ENCODE data around the gene ADAMTS15.
"Not testable (repeated sequence)": the region's sequence is repeated elsewhere in the genome, so short reads cannot be mapped to it uniquely, and the experiment has no call there.

The ADAMTS15 gene

DNA sequence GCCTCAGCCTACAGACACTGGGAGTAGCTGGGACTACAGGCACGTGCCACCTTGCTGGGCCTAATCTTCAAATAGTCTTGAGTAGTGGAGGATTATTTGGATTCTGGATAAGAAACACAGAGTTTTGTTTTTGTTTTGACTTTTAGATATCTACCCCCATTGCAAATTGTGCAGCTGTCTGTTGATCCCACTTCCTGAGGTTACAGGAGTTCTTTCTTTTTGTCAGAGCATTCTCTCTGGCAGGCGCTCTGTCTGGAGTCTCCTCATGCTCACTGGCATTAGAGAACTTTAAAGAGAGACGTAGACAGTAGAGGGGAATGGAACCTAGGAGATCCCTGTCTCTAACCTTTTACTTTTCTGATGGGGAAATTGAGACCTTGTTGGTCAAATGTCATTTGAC is 12.3 kb upstream of the ADAMTS15 start:
- no peak for DNase-seq (ENCODE audit: low spot score)

DNA sequence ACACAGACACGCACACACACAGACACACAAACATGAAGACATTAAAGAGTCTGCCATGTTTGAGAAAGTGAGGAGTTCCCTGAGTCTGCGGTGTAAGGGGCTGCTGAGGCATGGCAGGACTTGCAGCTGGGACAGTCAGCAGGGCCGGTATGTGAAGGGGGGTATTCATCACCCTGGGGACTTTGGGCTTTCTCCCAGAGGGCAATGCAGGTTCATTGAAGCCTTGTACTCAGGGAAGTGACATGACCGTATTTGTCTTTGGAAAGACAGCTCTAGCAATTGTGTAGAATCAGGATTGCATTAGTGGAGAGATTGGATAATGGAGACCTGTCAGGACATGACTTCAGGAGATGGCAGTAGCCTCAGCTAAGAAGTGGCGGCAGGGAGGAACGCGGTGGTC is 10.6 kb upstream of the ADAMTS15 start:
- DNase-seq (ENCODE audit: low spot score), result no peak

DNA sequence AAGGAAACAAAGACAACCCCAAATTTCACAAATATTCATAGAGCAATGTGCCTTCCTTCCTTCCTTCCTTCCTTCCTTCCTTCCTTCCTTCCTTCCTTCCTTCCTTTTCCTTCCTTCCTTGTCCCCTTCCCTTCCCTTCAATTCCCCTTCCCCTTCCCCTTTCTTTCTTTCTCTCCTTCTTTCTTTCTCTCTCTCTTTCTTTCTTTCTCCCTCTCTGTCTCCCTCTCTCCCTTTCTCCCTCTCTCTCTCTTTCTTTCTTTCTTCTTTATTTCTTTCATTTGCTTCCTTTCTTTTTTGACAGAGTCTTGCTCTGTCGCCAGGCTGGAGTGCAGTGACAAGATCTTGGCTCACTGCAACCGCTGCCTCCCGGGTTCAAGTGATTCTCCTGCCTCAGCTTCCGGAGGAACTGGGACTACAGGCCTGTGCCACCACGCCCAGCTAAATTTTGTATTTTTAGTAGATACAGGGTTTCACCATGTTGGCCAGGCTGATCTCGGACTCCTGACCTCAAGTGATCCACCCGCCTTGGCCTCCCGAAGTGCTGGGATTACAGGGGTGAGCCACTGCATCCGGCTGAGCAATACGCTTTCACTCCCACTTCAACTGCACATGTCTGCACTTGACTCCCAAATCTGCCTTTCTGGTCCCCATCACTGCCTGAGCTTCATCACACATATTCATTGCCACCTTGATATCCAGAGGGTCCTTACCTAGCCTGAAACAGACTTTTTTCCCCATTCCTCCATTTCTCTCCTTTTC is 9.9 kb upstream of the ADAMTS15 start:
- DNase-seq (ENCODE audit: low spot score), result not testable (repeated sequence)

DNA sequence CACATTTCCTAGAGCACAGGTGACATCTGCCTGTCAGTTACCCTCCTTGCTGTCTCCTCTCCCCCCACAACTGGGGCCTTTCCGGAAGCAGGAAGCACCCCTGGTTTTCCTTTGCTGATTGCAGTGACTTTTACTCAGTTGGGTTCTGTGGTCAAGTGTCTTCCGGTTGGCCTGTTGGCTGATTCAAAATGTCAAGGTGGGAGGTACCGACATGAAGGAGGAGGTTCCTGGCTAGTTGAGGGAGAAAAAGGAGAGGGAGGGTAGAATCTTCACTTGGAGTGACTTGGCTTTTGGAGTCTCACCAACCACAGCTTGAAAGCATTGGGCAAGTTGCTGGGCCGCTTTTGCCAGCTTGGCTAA is 9.3 kb upstream of the ADAMTS15 start:
- DNase-seq (ENCODE audit: low spot score), result no peak

GRCh38 chr11:130439876-130440275 is 8.6 kb upstream of the ADAMTS15 start:
- no peak for DNase-seq (ENCODE audit: low spot score)

DNA sequence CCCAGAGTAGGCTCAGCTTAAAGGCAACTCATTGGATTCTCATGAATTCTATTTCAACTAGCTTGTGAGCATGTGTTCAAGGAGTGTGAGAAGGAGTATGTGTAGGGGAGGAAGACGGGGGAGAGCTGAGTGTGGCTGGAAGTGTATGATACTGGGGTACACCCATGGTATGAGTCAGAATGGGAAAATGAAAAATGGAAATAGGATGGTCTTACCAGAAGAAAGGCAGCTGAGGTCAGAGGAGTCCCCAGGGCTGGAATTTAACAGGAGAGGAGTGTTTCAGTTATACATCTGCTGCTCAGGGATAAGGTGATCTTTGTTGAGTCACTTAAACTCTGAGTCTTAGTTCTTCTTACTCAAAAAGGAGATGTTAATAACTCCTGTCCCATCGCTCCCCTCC is 6.7 kb upstream of the ADAMTS15 start:
- no peak for DNase-seq (ENCODE audit: low spot score)

GRCh38 chr11:130442737-130443136 is 5.7 kb upstream of the ADAMTS15 start:
- no peak for DNase-seq (ENCODE audit: low spot score)

- DNase-seq (ENCODE audit: low spot score), result no peak
These were observed 2.7 kb upstream of the ADAMTS15 start for GRCh38 chr11:130445788-130446187.

DNA sequence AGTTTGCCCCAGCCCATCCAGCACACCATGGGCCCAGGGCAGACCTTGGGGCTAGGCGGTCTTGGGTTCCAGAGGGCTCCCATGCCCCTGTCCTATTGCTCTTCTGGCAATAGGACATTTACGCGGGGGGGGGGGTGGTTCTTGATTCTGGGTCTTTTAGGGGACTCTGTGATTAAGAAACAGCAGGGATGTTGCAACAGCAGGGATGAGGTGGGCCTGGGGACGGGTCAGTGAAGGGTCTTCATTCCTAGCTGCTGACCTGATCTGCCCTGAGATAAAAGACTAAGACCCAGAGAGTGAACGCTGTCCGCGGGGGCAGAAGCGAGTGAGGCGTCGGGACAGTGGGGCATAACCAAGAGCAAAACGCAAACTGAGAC is 418 bp upstream of the ADAMTS15 start:
- no peak for DNase-seq (ENCODE audit: low spot score)

DNA sequence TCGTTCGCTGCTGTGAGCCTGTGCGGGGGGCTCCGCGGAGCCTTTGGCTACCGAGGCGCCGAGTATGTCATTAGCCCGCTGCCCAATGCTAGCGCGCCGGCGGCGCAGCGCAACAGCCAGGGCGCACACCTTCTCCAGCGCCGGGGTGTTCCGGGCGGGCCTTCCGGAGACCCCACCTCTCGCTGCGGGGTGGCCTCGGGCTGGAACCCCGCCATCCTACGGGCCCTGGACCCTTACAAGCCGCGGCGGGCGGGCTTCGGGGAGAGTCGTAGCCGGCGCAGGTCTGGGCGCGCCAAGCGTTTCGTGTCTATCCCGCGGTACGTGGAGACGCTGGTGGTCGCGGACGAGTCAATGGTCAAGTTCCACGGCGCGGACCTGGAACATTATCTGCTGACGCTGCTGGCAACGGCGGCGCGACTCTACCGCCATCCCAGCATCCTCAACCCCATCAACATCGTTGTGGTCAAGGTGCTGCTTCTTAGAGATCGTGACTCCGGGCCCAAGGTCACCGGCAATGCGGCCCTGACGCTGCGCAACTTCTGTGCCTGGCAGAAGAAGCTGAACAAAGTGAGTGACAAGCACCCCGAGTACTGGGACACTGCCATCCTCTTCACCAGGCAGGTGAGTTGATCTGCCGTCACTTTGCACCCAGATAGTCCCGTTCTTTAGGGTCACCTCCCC is 1.0 kb downstream of the ADAMTS15 start:
- DNase-seq (ENCODE audit: low spot score), result no peak

- DNase-seq (ENCODE audit: low spot score), result no peak
These were observed 1.7 kb downstream of the ADAMTS15 start for GRCh38 chr11:130449996-130450769.

GRCh38 chr11:130451231-130452019 is 3.0 kb downstream of the ADAMTS15 start:
- no peak for DNase-seq (ENCODE audit: low spot score)

DNA sequence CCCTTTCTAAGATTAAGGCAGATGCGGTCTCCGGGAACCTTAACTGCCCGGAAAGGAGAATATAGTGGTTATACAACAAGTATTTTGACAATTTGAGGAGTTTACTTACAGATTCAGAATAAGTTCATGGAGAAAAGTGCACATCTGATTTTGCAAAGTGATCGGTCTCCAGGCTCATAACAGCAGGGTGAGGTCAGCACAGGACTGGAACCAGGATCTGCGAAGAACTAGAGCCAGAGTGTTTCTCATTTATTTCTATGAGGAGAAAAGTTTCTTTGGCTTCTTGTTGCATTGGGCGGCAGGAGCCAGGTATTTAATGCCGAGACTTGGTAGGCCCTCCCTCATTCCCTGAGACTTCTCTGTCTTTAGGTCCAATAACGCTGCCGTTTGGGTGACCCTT is 3.7 kb downstream of the ADAMTS15 start:
- no peak for DNase-seq (ENCODE audit: low spot score)

- no peak for DNase-seq (ENCODE audit: low spot score)
These were observed 4.5 kb downstream of the ADAMTS15 start for GRCh38 chr11:130452940-130453339.

- no peak for DNase-seq (ENCODE audit: low spot score)
These were observed 6.2 kb downstream of the ADAMTS15 start for GRCh38 chr11:130454491-130455252.

- DNase-seq (ENCODE audit: low spot score), result no peak
These were observed 7.2 kb downstream of the ADAMTS15 start for GRCh38 chr11:130455483-130456127.

DNA sequence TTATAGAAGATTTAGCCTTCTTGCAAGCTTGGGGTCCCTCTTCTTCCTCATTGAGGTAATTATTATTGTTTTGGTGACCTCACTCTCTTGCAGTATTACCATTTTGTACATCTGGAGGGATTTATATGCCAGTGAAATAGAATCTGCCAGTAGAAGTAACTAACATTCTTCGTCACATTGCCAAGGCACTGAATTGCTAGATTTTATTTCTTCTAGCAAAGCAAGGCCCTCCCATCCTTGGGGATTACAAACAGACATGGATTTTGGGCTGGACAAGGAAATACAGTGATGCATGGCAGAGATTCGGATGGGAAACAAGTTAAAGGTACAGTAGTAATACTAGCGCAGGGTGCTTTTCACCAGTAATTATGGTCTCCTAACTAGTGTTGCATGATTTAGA is 7.8 kb downstream of the ADAMTS15 start:
- DNase-seq (ENCODE audit: low spot score), result no peak

GRCh38 chr11:130457623-130458409 is 9.4 kb downstream of the ADAMTS15 start:
- DNase-seq (ENCODE audit: low spot score), result no peak

GRCh38 chr11:130458410-130458729 is 9.9 kb downstream of the ADAMTS15 start:
- no peak for DNase-seq (ENCODE audit: low spot score)

DNA sequence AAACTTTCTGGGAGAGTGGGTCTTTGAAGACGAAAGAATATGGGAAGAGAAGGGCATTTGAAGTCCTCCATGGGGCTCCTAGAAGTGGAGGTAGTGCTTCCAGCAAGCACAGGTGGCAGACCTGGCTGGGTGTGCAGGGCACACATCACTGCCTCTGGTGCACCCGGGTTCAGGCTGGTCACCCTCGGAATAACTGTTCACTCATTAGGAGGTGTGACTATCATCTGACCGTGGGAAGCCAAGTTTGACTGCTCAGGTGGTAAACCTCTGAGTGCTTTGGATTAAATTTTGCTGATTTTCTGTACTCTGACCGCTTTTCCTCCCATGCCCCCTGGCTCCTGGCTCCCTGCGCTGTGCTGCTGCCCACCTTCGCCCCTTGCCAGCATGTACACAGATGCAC is 11.1 kb downstream of the ADAMTS15 start:
- DNase-seq (ENCODE audit: low spot score), result no peak
